AG04450 (cell line): ENCODE data around the gene CRYL1. TPM values are rescaled to one million over a fixed set of nuclear protein-coding genes. Genes with fewer than 3 reads are reported as not detected.

ENCODE experiments used
- CTCF ChIA-PET: fragments of 300-600, 350-600 bp; formaldehyde crosslinking; extraction: SDS; loops from one replicate; lab custom pipeline; 2022; ENCODE audit warnings: antibody characterized with exemption, inconsistent platforms; lab: Charles Lee
- POLR2A ChIA-PET: fragments of 350-600 bp; formaldehyde crosslinking; extraction: SDS; loops from one replicate; lab custom pipeline; 2021; ENCODE audit warnings: antibody characterized with exemption, inconsistent platforms; lab: Yijun Ruan, JAX
- DNase-seq: peaks from one replicate; pipeline ENCODE4 v3.0.0-alpha.2; 2011; ENCODE audit warnings: low read depth, low spot score
- H3K27ac ChIP-seq: one replicate; pipeline ENCODE4 v1.5.1; 2012; ENCODE audit warnings: low read depth, low read length, control low read depth
- H3K27me3 ChIP-seq: one replicate; pipeline ENCODE4 v1.6.0; 2012; ENCODE audit warnings: low read length; ENCODE audit not compliant: control insufficient read depth, insufficient read depth
- H3K4me3 ChIP-seq: 2 replicates; pipeline ENCODE4 v1.5.1; 2011; ENCODE audit warnings: mild to moderate bottlenecking, low read depth, low read length, control low read depth
- H3K9me3 ChIP-seq: 2 replicates; pipeline ENCODE4 v1.5.1; 2012; ENCODE audit warnings: low read length; ENCODE audit not compliant: control insufficient read depth, insufficient read depth
- polyA plus RNA-seq: library from polyadenylated mRNA; depleted of rRNA; stranded (reverse); fragments of >200 nt; gene quantifications from 2 replicates; pipeline ENCODE4 v1.2.3, GENCODE V29; 2011
- TF ChIP-seq, protein P1 (sequence below): IDR thresholded peaks from 2 replicates; pipeline ENCODE4 v1.5.1; 2011; ENCODE audit warnings: low read depth, low read length, control low read depth, inconsistent platforms

The CRYL1 gene
- polyA plus RNA-seq, 1 experiment, result 21.6 TPM

GRCh38 chr13:20505405-20506366, 20.0 kb downstream of the CRYL1 start:
- CTCF ChIA-PET, result interaction anchor here (0.8 kb wide), 1 partner anchor 10 kb away, joined by 3 read pairs; no protein-coding TSS in a partner anchor
- H3K9me3 ChIP-seq, result peaks cover 8% of the 10 kb centered on the region
- no peak overlapping the region for H3K27ac ChIP-seq
- POLR2A ChIA-PET, result no interaction called here
- TF ChIP-seq, protein P1, sequence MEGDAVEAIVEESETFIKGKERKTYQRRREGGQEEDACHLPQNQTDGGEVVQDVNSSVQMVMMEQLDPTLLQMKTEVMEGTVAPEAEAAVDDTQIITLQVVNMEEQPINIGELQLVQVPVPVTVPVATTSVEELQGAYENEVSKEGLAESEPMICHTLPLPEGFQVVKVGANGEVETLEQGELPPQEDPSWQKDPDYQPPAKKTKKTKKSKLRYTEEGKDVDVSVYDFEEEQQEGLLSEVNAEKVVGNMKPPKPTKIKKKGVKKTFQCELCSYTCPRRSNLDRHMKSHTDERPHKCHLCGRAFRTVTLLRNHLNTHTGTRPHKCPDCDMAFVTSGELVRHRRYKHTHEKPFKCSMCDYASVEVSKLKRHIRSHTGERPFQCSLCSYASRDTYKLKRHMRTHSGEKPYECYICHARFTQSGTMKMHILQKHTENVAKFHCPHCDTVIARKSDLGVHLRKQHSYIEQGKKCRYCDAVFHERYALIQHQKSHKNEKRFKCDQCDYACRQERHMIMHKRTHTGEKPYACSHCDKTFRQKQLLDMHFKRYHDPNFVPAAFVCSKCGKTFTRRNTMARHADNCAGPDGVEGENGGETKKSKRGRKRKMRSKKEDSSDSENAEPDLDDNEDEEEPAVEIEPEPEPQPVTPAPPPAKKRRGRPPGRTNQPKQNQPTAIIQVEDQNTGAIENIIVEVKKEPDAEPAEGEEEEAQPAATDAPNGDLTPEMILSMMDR, result no peak
- H3K27me3 ChIP-seq, result no peaks in the 10 kb centered on the region
- DNase-seq, result no peak
- H3K4me3 ChIP-seq, result no peak overlapping the region

DNA sequence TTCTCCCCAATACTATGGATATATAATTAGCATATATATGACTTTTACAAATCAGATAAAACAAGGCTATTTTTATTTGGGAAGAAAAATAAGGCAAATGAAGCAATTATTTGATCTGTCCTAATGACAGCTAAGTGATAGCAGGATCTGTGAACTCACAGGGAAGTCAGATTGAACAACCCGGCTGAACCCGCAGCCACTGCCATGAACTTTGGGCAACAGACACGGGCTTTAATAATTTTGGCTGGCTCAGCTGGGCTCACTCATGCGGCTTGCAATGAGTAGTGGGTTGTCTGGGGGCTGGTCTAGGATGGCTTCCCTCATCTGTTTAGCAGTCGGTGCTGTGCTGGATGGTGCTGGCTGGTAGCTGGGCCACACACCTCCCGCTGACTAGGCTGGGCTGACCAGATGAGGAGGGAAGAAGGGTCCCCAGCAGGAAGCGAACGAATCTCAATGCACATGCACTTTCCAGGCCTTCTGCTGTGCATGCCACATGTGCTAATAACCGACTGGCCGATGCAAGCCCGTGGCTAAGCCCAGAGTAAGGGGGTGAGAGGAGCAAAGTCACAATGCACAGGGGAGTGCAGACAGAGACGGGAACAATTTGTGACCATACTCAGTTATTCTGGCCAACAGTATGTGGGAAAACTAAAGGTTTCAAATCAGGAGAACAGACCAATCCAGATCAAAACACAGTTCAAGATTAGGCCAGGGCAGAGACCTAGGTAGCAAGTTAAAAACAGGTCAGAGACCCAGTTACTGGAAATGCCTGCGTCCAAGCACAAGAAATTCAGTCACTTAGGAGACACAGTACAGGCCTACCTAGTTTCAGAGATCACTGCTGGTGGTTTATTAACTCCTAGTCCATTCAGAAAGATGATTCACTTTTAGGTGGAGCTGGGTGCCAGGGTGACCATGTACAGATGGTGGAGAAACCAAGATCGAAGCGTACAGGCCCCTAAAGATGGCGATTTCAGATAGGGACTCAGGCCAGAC, 22.3 kb downstream of the CRYL1 start:
- H3K27me3 ChIP-seq, result no peaks in the 10 kb centered on the region
- POLR2A ChIA-PET, result no interaction called here
- CTCF ChIA-PET, result no interaction called here
- TF ChIP-seq, protein P1, result no peak
- H3K27ac ChIP-seq, result no peak overlapping the region
- DNase-seq, result no peak
- H3K4me3 ChIP-seq, result no peak overlapping the region
- H3K9me3 ChIP-seq, result peaks cover 13% of the 10 kb centered on the region

DNA sequence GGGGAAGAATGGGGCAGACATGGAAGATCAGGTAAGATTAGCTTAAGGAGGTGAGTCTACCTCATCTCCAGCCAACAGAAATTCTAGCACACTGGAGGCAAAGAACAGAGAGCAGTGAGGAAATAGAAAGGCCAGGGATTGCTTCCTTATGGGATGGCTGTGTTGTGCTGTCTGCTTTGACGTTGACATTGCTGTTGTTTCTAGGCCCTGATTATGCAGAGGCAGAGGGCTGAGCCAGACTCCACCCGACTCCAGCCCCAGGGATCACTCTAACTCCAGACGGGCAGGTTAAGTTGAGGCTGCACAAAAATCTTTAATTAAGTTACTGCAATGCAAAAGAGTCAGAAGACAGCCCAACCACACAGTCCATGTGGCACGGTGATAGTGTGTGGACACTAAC, 24.1 kb downstream of the CRYL1 start:
- peaks cover 13% of the 10 kb centered on the region for H3K9me3 ChIP-seq
- TF ChIP-seq, protein P1, result no peak
- no peak overlapping the region for H3K4me3 ChIP-seq
- ChIA-PET CTCF (no interaction called here), POLR2A (no interaction called here)
- no peak overlapping the region for H3K27ac ChIP-seq
- DNase-seq, result no peak
- H3K27me3 ChIP-seq, result no peaks in the 10 kb centered on the region

DNA sequence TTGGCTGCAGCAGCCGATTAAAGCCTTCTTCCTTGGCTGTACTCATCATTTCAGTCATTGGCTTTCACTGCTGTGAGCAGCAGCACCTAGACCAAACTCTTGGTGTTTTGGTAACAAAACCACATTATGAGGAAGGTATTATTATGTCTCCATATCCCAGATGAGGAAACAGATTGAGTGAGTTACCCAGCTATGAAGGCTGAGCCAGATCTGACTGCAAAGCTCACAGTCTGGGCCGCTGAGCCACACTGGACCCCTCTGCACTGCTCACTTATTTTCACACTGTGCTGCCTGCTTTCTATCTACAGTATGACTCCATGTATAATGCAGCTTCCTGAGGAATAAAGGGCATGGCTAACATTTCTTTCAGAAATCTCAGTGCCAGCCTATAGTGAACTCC, 24.5 kb downstream of the CRYL1 start:
- ChIA-PET POLR2A (no interaction called here), CTCF (no interaction called here)
- no peak overlapping the region for H3K27ac ChIP-seq
- no peak overlapping the region for H3K4me3 ChIP-seq
- TF ChIP-seq, protein P1, result no peak
- DNase-seq, result no peak
- H3K9me3 ChIP-seq, result peaks cover 13% of the 10 kb centered on the region
- no peaks in the 10 kb centered on the region for H3K27me3 ChIP-seq
